Activated CD4-positive, alpha-beta T cell treated with anti-CD3 and anti-CD28 coated beads, Interleukin-10, Interleukin-2, amounts not matched to agents 100 ng/mL and 50 ng/mL, durations not matched to agents 16 hours and 8 hours (primary cell): ENCODE data around the gene STARD3.

ENCODE experiments used
- DNase-seq: peaks from one replicate; pipeline ENCODE4 v3.0.0-alpha.2; 2020

The STARD3 gene

DNA sequence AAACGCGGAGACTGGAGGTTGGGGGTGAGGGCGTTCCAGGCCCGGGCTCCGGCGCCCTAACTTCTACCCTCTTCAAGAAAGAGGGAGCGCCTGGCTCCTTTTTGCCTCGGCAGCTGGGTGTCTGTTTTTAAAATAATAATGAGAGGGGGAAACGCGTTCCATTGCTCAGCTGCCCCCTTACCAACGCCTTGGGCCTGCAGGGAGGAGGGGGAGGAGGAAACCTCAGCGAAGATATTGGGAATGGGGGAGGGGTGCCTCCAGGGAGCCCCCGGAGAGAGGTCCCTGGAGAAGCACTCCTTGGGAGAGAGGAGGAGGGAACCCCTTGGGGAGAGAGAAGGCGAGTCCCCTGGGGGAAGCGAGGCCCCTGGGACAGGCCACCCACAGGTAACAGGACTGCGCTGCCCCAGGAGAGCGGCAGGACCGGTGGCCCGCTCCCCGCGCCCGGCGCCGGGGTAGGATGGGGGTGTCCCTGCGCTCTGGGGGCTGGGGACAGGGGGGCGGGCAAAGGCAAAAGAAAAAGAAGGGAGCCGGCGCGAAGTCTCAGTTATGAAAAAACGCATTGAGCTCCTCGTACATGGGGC lies 31.9 kb upstream of the STARD3 start:
- DNase-seq: no peak

- DNase-seq: no peak
Observed at GRCh38 chr17:39605492-39606433, 31.2 kb upstream of the STARD3 start.

DNA sequence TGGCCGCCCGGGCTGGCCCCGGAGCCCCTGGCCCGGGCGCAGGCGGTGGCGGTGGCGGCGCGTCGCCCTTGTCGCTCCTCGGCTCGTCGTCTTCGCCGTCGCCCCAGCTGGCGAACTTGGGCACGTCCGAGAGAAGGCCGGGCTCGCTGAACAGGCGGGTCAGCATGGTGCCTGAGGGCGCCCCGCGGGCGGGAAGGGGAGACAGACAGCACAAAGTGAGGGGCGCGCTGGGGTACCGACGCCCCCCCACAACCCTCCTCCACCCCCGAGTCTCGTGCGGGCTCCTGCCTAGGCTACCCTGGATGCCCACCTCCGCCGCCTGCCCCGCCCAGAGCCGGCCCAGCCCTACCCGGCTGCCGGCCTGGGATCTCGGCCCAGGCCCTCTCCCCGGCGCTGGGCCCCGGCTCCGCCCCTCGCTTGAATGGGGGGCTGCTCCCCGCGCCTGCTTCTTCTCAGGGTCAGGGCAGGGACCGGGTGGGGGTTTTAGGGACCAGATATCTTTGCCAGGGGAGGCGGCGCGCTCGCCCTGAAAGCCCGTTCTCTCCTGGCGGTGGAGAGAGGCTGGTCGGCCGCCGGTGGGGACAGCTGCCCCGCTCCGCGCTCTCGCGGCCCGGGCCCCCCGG lies 30.4 kb upstream of the STARD3 start:
- no peak for DNase-seq

- DNase-seq: no peak
Observed at GRCh38 chr17:39607057-39607850, 29.7 kb upstream of the STARD3 start.

DNA sequence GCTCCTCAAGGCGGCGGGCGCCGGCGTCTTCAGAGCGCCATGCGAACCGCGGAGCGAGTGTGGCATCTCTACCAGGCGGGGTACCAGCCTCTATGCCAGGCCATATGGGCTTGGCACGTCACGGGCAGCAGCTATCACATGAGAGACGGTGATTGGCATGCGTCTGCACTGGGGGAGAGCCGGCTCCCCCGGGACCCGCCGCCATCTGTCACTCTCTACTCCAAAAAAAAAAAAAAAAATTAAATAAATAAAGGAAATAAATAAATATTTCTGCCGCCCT lies 29.2 kb upstream of the STARD3 start, which contains the start of gene NEUROD2:
Gene NEUROD2, minus strand, starts transcription at position 70 of the 280 bp plus-strand sequence. CDS start 1,321 bp downstream, outside the sequence.
- DNase-seq: no peak

- DNase-seq: no peak
Observed at GRCh38 chr17:39608142-39608981, 28.6 kb upstream of the STARD3 start.

GRCh38 chr17:39609416-39610025 lies 27.4 kb upstream of the STARD3 start:
- DNase-seq: no peak

DNA sequence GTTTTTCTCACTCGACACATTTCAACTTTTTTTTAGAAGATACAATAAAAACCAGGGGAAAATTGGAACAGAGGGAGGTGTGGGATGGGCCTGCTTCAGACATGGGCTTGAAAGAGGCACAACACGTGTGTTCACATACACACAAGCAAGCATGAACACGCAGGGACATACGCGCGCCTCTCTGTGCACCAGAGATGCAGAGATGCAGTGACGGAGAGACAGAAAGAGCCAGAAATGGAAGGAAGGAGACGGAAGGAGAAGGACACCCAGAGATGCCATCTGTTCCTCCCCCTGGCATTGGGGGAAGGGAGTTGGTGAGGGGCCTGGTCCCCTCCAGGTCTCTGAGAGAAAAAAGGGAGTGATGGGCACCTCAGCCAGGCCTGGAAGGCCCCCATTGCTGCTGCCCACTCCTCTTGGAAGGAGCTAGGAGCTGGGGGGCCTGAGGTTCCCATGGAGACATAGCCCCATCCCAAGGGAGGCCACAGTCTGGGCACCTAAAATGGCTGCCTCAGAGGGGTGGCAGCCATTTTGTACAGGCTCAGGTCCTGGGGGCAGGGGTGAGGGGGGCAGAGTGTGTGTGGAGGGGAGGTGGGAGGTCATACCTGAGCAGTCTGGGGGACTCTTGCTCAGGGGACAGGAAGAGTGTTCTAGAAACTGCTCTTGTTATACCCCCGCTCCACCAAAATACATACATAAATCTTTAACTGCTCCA lies 25.4 kb upstream of the STARD3 start:
- no peak for DNase-seq

GRCh38 chr17:39612291-39612894 lies 24.6 kb upstream of the STARD3 start:
- DNase-seq: no peak

- DNase-seq: no peak
Observed at GRCh38 chr17:39612935-39613464, 23.9 kb upstream of the STARD3 start.

DNA sequence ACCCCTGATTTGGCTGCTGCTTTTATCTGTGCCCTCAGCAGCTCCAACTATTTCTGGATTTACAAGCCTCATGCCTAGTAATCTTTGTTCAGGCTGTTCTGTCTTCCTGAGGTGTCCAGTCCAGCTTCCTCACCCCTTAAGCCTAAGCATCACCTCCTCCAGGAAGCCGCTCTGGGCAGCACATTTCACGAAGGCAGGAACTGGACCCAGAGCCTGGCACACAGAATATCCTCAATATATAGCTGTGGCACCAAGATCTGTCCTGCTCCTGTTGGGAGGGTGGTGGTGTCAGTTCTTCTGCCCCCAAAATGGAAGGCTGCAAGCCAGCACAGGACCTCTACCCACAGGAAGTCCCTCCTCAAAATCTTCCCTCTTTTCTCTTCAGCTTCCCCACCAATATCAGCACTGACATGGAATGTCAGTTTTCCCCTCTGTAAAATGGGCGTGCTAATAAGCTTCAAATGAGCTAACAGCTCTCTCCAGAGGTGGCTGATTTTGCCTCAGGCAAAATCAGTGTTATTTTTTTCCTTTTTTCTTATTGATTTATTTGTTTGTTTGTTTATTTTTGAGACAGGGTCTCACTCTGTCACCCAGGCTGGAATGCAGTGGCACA lies 22.3 kb upstream of the STARD3 start:
- DNase-seq: no peak

- no peak for DNase-seq
Observed at GRCh38 chr17:39615434-39615833, 21.5 kb upstream of the STARD3 start.

DNA sequence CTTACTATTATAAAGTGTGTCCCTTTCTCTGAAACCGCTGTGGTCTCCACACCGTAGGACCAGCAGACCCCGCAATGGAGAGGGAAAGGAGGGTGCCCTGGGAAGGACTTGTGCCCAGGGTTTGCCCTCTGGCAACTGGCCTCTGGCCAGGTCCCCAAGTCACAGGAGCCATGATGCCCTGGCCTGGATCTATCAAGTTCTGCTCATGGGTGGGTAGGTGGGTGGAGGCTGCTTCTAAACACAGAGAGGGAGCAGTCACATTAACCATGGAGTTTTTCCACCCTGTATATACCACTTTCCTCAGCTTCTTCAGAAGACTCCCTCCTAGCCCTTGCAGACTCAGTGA lies 19.9 kb upstream of the STARD3 start:
- no peak for DNase-seq

GRCh38 chr17:39617446-39618245 lies 19.3 kb upstream of the STARD3 start:
- DNase-seq: peak; percentile 65

GRCh38 chr17:39618246-39618913 lies 18.6 kb upstream of the STARD3 start:
- no peak for DNase-seq

GRCh38 chr17:39618956-39619785 lies 17.8 kb upstream of the STARD3 start:
- DNase-seq: no peak

DNA sequence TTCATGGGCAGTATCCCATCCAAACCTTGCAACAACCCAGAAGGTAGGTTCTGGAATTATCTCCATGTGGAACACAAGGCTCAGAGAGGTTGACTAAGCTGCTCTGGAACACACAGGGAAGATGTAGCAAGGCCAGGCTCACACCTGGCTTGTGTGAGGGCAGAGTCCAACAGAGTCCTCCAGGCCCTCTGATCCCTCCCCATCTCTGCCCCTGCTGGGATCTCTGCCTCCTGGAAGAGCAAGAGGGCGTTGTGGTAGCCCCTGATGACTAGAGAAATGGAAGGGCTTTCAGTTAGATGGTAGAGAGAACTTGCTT lies 17.2 kb upstream of the STARD3 start:
- no peak for DNase-seq
